Left hindlimb (tissue), 1 donor: ENCODE results near the gene ATXN2.

ENCODE experiments used
- DNase-seq: peaks from one replicate; pipeline ENCODE4 v3.0.0-alpha.2; 2018

ATXN2 gene

DNA sequence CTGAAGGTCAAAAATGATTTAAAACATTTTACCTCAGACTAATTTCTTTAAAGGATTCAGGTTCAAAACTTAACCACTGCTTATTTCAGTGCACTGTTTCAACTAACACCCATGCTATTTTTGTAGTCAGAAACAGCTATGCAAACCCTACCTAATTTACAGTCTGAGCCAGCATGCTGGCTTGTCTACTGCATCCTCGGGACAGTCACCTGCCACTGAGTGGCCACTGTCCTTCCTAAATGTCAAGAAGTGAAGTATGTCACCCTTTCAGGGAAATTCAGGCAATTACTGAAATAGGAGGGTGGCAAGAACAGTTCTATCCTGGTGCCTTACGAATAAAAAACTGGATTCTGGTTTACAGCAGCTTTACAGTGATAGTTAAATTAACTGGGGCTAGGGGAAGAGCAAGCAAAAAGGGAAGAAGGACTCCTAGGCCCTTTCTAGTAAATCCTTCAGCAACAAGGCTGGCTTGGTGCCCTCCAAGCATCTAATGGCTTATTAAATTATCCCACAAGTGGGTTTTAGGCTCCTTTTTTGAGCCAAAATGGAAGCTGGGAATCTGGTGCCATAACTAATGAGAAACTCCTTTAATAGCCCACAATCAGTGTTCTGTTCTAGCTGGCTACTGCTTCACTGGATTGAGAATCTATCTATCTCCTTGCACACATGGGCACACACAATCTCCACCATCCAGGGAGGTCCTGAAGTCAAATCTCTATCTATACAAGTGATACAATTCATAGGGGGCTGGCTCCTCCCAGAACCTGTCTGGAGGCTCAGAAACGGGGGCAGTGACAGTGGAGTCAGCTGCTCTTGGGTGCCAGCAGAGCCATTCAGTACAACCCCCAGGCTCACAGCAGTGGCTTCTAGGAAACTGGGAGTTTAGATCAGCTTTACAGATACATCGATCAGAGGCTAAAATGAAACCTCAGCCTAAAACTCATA is 150.0 kb downstream of the ATXN2 start:
- no peak for DNase-seq

DNA sequence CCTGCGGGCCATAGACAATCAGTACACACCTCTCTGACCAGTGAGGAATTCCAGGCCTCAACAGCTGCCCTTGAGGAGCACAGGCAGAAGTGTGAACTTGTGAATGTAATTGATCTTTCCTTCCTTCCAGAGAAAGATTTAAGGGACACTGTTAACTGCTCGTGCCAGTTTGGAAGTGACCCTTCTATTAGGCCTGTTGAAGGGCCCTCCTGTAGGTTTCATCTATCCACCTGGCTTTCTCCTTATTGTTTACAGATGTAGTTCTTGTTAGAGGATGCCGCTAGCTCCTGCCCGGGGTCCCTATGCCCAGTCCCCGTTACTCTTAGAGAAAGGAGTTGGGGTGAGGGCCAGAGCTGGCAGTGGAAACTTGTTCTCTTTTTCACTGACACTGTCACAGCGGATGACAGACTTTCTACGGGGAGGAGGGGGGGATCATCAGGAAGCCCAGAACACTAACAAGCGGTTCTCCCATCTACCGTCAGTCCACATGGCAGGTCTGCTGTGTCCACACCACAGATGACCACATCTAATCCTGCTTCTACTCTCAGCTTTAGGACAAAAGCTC is 150.8 kb downstream of the ATXN2 start:
- DNase-seq, result no peak

DNA sequence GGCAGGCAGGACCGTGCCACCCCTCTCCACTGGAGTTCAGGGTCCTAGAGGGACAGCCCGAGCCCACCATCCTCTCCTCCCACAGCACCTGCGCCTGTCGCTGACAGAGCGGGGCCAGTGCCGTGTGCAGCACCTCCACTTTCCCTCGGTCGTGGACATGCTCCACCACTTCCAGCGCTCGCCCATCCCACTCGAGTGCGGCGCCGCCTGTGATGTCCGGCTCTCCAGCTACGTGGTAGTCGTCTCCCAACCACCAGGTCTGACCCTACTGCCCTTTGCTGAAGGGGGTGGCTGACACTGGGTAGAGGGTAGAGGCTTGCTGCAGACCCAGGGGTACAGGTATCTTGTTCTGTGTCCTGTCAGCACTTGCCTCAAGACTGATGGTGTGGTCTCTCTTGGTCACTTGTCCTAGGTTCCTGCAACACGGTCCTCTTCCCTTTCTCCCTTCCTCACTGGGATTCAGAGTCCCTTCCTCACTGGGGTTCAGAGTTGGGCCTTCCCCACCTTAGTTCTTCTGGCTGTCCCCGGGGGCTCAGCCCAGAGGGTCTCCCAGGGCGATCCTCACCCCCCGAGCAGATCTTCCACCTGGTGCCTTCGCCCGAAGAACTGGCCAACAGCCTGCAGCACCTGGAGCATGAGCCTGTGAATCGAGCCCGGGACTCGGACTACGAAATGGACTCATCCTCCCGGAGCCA is 151.4 kb downstream of the ATXN2 start:
- no peak for DNase-seq

DNA sequence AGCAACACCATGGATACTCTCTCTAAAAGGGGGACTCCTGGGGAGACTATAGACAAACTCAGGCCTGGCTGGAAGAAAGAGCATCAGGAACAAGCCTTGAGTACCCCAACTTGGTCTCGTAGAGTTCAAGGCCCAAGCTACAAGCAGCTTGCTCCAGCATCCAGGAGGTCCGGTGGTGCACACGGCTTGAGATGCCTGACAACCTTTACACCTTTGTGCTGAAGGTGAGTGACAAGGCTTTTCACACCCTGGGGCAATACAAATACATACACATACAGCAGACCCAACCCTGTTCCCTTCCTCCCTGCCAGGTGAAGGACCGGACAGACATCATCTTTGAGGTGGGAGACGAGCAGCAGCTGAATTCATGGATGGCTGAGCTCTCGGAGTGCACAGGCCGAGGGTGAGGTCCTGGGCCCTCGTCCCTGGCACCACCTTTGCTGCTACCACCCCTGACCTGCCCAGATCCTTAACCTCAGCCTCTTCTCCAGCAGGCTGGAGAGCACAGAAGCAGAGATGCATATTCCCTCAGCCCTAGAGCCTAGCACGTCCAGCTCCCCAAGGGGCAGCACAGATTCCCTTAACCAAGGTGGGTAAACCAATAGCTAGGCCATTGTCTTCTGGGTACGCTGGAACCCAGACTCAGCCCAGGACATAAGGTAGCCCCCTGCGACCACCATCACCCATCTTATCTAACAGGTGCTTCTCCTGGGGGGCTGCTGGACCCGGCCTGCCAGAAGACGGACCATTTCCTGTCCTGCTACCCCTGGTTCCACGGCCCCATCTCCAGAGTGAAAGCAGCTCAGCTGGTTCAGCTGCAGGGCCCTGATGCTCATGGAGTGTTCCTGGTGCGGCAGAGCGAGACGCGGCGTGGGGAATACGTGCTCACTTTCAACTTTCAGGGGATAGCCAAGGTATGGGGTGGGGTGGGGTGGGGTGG is 152.2 kb downstream of the ATXN2 start:
- DNase-seq, result no peak

DNA sequence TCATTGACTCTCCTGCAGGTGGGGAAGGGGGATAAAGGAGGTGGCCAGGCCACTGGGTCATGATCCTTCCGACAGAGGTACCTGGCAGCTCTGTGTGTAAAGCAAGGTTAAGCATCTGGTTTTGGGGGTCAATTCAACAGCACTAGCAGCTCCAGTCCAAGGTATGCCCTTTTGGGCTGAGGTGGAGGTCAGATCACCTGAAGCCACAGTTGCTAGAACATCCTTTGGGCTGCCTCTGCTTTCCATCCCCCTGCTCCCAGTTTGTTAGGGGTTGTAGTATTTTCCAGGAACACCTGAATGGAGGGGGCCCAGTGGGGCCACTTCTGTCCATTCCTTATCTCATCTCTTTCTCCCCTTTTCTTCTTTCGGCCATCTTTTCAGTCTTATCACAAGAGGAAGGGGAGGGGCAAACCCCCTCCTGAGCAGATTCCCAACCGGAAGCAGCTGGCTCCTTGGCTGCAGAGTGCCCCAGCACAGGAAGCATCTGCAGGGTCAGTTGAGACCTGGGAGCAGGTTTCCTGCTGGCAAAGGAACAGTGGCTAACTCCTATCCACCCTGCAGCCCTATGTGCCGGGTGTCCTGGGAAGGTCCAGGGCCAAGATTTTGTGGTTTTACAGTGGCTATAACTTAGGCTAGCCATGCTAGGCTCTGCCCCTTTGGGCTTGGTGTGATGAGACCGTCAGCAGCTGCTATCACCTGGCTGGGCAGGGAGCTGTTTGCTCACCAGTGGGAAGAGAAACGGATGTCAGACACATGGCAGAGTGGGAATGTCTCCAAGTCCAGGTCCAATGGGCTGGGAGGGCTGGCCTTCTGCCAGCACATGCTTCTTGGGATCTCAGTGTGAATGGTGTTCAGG is 153.2 kb downstream of the ATXN2 start:
- DNase-seq, result peak; percentile 37

DNA sequence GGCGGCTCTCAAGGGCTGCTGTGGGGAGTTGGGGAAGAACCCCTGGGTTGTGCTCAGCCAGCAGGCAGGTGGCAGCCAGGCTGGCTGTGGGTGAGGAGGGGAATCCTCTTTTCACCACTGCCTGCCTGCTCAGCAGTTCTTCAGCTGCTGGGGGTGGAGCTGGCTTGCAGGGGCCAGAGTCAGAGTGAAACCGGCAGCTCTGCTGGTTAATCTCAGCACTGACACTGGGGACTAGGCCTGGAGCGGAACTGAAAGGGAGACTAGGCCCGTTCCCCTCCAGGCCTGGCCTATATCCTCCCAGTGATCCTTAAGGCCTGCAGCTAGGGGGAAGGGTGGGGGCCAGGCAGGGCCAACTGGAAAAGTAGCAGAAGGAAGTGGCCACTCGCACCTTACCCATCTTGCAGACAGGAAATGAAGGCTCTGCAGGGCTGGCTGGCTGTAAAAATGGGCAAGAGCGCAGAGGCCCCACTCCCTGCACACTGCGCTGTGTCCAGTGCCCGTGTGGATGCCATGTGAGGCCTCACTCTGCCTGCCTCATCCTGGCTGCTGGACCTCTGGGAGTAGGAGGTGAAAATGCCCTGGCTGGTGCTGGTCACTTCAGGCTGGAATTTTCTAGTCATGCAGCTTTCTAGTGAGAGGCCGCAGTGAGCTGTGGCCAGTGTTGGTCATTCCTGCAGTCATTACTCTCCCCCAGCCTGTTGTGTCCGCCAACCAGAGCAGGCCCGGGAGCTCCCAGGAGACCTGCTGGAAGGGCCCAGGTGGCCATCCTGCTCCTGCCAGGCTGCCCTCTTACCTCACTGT is 154.0 kb downstream of the ATXN2 start:
- peak; percentile 52 for DNase-seq

DNA sequence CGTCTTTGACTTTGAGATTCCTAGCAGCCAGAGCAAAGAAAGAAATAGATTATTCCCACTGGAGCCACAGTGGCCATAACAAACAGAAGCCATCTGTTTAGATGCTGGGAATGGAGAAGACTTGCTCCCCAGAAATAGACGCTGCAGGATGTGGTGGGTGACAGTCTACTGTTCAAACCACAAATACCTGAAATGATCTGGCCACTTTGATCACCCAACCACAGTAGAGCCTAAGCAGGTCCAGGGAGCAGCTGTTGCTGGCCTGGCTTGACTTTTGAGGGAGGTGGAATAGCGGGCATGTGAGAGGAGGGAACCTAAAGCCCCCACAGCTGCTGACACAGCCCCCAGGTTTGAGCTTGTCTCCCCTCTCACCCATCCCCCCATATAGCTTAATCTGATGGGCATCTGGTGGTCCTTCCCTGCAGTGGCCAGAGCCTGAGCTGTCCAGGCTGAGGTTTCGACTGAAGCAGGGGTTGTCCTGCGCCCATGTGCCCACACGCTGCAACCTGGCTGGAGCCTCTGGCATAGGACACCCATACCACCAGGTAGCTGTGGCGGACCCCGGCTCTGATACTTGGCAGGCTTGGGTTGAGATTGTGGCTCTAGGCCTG is 154.7 kb downstream of the ATXN2 start:
- DNase-seq, result no peak

DNA sequence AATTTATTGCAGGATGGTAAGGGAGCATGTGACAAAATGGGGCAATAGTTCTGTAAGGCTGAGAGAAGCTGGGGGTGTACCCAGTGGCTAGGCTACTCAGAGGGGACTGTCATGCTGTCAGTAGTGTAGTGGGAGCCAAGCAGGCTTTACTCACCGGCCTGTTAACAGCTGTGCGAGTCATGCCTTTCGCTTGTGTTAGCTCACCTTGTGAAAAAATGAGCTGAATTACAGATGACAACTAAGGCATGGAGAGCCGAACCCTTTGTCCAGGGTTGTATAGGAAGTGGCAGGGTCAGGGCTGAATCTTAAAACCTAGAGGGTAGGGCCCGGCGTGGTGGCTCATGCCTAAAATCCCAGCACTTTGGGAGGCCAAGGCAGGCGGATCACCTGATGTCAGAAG is 155.5 kb downstream of the ATXN2 start:
- no peak for DNase-seq

DNA sequence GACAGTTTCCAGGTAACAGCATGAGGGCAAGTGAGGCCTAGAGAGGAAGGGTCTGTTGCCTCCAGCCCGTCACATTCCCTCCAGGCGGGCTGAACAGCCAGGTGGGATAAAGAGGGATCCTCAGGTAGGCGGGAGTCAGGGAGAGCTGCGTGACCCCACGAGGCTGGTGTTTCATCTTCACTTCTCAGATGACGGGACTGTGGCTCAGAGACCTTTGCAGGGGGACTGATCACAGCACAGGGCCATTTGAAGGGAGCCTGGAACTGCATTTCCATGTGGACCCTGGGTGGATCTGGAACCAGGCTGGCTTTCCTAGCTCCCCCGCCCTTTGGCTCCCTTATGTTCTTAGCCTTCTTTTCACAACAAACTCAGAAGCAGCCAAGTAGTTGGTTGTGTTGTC is 156.0 kb downstream of the ATXN2 start:
- DNase-seq, result no peak

DNA sequence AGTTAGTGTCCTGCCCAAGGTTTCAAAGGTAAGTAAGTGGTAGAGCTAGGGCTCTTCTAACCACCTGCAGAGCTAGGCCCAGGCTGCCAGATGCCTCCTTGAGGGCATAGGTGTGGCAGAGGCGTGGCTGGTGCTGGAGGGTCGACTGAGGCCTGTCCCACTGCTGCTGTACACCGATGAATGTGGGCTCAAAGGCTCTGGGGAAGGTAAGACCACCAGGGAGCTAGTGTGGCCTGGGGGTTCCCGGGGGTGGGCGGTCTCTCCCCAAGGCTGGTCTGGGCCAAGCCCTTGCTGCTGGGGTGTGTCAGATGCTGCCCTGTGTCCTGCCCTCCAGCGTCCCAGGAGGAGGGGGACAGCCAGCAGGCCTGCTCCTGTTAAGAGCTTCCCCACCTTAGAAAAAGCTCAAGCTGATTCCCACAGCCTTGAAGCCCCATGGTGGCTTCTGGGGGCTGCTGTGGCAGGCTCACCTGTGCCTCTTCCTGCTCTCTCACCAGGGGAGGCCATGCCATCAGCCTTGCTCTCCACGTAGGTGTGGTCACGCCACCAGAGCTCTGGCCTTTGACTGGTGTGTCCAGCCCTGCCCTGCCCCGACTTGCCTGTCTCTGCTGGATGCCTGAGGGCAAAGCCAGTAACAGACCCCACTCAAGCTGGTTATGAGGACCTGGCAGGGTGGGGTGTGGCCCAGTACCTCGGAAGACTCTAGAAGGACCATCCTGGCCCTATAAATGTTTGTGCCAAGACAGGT is 156.6 kb downstream of the ATXN2 start:
- peak; percentile 21 for DNase-seq

DNA sequence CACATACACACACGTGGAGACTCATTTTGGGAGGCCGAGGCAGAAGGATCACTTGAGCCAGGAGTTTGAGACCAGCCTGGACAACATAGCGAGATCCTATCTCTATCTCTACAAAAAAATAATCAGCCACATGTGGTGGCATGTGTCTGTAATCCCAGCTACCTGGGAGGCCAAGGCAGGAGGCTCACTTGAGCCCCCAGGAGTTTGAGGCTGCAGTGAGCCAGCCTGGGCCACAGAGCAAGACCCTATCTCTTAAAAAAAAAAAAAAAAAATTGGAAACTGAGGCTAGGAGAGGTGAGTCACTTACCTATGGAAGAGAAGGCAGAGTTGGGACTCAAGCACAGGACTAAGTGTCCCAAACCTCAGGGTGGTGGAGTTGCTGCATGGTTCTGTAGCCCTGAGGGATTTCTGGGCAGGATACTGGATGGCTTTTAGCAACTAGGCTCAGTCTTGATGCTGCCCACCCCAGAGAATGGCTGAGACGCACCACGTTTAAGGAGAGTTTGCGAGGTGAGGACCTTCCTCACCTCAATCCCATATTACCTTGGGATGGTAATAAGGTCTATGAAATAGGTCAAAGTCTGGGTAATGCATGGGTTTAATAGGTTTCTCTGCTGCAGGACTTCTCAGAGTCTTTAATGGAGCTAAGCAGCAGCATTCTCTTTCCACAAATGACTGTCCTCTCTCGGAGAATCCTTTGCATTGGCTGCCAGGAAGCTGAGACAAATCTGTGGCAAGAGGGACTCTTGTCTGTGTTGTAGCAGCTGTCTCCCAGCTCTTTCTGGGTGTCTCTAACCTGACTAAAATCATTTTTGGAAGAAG is 157.8 kb downstream of the ATXN2 start:
- DNase-seq, result no peak

DNA sequence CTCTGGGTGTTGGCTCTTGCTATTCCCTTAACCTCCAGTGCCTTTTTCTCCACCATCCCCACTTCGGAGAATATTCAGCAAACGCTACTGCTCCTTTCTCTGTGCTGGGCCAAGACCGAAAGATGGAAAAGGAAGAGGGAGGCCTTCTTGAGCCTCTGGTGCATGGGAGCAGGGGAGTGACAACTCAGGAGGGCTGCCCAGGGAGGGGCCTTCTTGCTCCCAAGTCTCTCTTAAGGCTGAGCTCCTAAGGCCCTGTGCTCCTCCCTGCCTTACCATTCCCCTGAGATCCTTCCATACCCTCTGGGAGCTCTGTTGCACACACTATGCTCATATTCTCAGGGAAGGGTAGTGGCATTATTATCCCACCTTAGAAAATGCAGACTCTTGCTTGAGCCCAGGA is 158.5 kb downstream of the ATXN2 start:
- no peak for DNase-seq

DNA sequence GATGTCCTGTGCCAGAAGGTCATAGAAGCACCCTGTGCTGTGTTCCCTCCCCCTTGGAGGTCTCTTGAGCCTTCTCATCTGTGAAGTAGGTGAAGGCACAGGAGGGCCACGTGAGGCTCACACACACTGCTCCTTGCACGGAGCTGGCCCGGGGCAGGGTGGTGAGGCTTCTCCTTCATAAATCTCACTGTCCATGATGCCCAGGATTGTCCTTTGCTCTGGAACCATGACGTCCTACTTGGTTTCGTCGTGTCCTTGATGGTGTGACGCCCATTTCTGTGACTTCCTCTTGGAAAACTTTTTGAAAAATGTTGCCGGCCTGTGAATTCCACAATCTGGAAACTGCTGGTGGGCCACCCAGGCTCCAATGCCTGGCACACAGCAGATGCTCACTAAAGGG is 159.0 kb downstream of the ATXN2 start:
- DNase-seq, result no peak

DNA sequence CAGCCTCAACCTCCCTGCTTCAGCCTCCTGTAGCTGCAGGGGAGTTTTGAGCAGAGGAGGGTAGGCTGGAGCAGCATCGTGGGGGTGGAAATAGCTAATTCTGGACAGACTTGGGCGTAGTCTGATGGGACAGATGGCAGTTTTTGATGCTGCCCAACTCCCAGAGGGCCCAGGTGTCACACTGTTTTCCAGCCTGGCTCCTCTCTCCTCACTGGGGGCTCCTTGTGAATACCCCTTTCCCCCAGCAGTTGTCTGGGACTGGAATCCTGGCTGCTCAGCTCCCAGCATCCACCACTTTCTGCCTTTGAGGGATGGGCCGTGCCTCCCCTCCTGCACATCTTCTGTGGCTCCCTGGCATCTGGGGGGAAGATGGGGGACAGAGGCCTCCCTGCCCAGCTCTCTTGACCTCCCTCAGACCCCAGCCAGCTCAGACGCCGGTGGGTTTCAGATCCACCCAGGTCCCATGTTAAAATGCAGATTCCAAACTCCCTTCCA is 159.4 kb downstream of the ATXN2 start:
- no peak for DNase-seq

DNA sequence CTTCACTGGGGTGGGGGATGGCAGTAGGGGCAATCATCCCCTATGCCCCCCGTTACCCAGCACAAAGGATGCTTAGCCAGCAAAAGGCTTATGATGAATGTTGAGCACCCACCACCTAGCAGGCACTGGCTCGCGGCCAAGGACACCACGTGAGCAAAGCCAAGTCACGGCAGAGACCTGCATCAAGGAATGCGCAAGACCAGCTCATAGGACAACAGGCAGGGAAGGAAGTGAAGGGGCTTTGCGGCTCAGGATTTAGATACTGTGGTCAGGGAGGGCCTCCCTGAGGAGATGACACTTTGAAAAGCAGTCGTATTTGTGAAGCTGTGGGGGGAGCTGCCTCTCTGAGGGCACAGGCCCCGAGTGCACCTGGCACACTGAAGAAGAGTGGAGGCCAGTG is 160.6 kb downstream of the ATXN2 start:
- peak; percentile 28 for DNase-seq

DNA sequence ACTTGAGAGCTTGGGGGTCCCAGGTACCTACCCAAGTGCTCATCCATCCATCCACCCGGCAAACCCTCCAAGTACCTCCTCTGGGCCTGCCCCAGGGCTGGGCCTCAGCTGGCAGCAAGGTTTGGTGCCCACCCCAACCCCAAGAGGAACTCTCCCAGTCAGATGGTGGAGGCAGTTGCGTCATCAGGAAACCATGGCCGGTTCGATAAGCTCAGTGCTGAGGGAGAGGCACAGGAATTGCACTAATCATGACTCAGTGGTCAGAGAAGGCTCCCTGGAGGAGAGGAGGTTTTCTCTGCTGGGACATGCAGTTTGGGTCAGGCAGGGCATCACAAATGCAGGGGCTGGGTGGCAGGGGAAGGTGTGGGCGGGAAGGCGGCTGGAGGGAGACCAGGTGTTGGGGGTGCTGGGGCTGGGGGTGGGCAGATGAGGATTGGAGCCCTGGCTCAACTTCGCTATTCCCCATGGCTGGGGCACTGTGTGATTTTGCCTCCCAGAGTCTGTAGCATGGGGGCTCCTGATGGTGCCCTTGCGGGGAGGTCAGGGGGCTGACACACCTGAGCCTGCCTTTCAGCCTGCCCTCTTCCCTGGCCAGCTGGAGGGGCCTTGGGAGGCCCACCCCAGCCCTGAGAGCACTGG is 161.2 kb downstream of the ATXN2 start:
- no peak for DNase-seq

DNA sequence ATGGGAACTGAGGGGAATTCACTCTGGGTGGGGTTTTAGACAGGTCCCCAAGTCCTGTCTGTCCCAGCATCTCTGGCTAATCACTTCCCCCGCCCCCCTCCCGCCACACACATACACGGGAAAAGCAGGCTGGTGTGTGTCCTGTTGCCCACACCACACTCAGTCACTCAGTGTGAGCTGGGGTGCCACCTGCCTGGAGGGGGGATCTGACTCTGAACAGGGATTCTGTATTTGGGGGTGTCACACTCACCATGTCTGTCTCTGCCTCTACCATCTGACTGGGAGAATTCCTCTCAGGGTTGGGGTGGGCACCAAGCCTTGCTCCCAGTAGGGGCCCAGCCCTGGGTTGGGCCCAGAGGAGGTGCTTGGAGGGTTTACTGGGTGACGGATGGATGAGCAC is 162.3 kb downstream of the ATXN2 start:
- no peak for DNase-seq

DNA sequence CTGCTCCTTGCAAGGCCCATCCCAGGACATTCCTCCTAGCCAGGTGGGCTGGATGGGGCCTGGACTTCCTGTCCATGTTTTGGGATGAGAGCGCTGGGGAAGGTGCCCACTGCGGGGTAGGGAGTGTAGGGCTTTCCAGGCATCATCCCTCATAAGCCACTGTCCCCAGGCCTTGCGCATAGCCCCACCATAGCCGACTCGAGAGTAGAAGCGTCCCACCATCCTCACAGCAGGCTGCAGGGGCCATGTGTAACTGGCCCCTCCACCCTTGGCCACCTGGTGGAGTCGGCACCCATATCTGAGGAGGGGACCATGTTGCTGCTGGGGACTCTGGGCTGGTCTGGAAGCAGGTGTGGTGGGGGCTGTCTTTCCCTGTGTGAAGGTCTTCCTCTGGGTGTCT is 162.8 kb downstream of the ATXN2 start:
- DNase-seq, result no peak
